ENCODE results near the gene ATP2B2.

DNA sequence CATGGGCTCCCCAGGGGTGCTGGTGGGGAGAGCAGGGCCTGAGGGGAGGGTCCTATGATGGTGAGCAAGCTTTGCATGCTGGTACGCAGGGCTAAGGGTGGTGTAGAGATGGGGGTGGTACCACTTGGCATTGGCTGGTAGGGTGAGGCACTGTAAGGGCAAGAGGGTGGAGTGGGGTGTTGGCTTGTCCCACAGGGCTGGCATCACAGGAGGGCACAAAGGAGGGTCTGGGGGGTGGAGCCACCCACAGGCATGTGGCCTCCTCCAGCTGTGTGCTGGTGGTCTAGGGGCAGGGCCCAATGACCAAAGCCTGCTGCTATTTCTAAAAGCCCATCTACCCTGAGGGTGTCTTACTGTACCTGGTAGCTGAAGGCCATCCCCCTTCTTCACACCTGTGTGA is 119.3 kb downstream of the ATP2B2 start:
- TF ChIP-seq, protein P1, sequence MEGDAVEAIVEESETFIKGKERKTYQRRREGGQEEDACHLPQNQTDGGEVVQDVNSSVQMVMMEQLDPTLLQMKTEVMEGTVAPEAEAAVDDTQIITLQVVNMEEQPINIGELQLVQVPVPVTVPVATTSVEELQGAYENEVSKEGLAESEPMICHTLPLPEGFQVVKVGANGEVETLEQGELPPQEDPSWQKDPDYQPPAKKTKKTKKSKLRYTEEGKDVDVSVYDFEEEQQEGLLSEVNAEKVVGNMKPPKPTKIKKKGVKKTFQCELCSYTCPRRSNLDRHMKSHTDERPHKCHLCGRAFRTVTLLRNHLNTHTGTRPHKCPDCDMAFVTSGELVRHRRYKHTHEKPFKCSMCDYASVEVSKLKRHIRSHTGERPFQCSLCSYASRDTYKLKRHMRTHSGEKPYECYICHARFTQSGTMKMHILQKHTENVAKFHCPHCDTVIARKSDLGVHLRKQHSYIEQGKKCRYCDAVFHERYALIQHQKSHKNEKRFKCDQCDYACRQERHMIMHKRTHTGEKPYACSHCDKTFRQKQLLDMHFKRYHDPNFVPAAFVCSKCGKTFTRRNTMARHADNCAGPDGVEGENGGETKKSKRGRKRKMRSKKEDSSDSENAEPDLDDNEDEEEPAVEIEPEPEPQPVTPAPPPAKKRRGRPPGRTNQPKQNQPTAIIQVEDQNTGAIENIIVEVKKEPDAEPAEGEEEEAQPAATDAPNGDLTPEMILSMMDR (IDR thresholded peaks at IDR 0.05): no peak
- TF ChIP-seq POLR2A (IDR thresholded peaks at IDR 0.05): no peak

Measured in thyroid gland (tissue), 4 donors.